OCI-M1 (cell line): ENCODE measurements around the gene CLDN9.

ENCODE experiments used
- DNase-seq: peaks from one replicate; lab custom pipeline; 2025; lab: John Stamatoyannopoulos, UW

The CLDN9 gene

DNA sequence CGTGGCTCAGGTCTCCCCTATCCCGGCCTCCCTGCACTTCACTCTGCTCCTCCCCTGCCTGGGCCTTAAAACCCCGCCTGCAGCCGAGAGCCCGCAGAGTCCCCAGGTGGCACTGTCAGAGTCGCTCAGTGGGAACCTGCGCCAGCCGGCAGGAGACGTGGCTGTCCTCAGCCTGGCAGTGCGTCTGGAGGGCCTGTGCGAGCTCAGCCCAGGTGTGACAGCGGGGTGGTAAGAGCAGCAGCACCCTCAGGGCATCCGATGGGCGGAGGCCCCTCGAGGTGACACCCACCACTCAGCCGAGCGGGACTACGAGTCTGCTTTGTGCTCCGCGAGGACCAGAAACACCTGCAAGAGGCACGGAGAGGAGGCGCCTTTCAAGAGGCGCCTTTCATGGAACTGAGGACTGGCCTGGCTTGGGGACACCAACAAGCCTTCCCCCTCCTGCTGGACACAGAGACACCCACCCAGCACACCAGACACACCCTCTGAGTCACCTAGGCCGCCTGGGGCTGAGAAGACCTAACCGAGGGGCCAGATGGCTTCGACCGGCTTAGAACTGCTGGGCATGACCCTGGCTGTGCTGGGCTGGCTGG is at the start of gene CLDN9:
CLDN9 (plus strand) TSS at position 96 of the 593 bp plus-strand sequence; CDS start at position 536, 440 bp downstream.
- no peak for DNase-seq

GRCh38 chr16:2963074-2963722 is 49.5 kb upstream of the CLDN9 start:
- no peak for DNase-seq

- DNase-seq = peak; percentile 61
These were observed 48.8 kb upstream of the CLDN9 start, which contains the start of gene KREMEN2 for GRCh38 chr16:2963723-2964474. KREMEN2 (plus strand) TSS chr16:2964275; CDS start chr16:2964521, 246 bp downstream.

GRCh38 chr16:2964475-2965336 is 48.0 kb upstream of the CLDN9 start:
- DNase-seq = peak; percentile 85

- DNase-seq = no peak
These were observed 46.5 kb upstream of the CLDN9 start for GRCh38 chr16:2966043-2966807.

- DNase-seq = no peak
These were observed 45.9 kb upstream of the CLDN9 start for GRCh38 chr16:2966808-2967191.

DNA sequence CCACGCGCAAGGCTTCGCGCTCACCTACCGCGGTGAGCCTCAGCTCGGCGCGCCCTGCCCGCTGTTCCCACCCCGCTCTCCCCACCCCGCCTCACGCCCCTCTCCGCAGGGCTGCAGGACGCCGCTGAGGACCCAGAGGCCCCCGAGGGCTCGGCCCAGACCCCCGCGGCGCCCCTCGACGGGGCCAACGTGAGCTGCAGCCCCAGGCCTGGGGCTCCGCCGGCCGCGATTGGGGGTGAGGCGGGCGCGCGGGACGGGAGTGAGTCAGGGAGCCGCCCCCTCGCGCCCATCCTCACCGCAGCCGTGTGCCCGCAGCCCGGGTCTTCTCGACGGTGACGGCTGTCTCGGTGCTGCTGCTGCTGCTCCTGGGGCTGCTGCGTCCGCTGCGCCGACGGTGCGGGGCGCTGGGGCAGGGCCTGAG is 45.5 kb upstream of the CLDN9 start:
- no peak for DNase-seq

GRCh38 chr16:2967721-2968161 is 45.0 kb upstream of the CLDN9 start:
- no peak for DNase-seq

- DNase-seq = peak; percentile 38
These were observed 44.4 kb upstream of the CLDN9 start for GRCh38 chr16:2968368-2968737.

- DNase-seq = peak; percentile 95
These were observed 43.8 kb upstream of the CLDN9 start, which contains the start of gene PAQR4 for GRCh38 chr16:2968738-2969544. PAQR4 (plus strand) TSS chr16:2969348; CDS start chr16:2969675, 327 bp downstream.

GRCh38 chr16:2969545-2970521 is 42.9 kb upstream of the CLDN9 start:
- DNase-seq = peak; percentile 86

GRCh38 chr16:2970563-2970962 is 42.2 kb upstream of the CLDN9 start:
- DNase-seq = peak; percentile 36

- no peak for DNase-seq
These were observed 41.4 kb upstream of the CLDN9 start for GRCh38 chr16:2971134-2971984.

- DNase-seq = no peak
These were observed 40.5 kb upstream of the CLDN9 start for GRCh38 chr16:2971985-2972784.

GRCh38 chr16:2973093-2973492 is 39.6 kb upstream of the CLDN9 start:
- no peak for DNase-seq

GRCh38 chr16:2973605-2974318 is 39.0 kb upstream of the CLDN9 start:
- DNase-seq = no peak
